AG04450 (cell line): ENCODE data around the gene GPC6. TPM values are rescaled to one million over a fixed set of nuclear protein-coding genes. Genes with fewer than 3 reads are reported as not detected.

Source experiments
- CTCF ChIA-PET: fragments of 300-600, 350-600 bp; formaldehyde crosslinking; extraction: SDS; loops from one replicate; lab custom pipeline; 2022; ENCODE audit warnings: antibody characterized with exemption, inconsistent platforms; lab: Charles Lee
- POLR2A ChIA-PET: fragments of 350-600 bp; formaldehyde crosslinking; extraction: SDS; loops from one replicate; lab custom pipeline; 2021; ENCODE audit warnings: antibody characterized with exemption, inconsistent platforms; lab: Yijun Ruan, JAX
- DNase-seq: peaks from one replicate; pipeline ENCODE4 v3.0.0-alpha.2; 2011; ENCODE audit warnings: low read depth, low spot score
- H3K27ac ChIP-seq: one replicate; pipeline ENCODE4 v1.5.1; 2012; ENCODE audit warnings: low read depth, low read length, control low read depth
- H3K27me3 ChIP-seq: one replicate; pipeline ENCODE4 v1.6.0; 2012; ENCODE audit warnings: low read length; ENCODE audit not compliant: control insufficient read depth, insufficient read depth
- H3K4me3 ChIP-seq: 2 replicates; pipeline ENCODE4 v1.5.1; 2011; ENCODE audit warnings: mild to moderate bottlenecking, low read depth, low read length, control low read depth
- H3K9me3 ChIP-seq: 2 replicates; pipeline ENCODE4 v1.5.1; 2012; ENCODE audit warnings: low read length; ENCODE audit not compliant: control insufficient read depth, insufficient read depth
- polyA plus RNA-seq: library from polyadenylated mRNA; depleted of rRNA; stranded (reverse); fragments of >200 nt; gene quantifications from 2 replicates; pipeline ENCODE4 v1.2.3, GENCODE V29; 2011
- TF ChIP-seq, protein P1 (sequence below): IDR thresholded peaks from 2 replicates; pipeline ENCODE4 v1.5.1; 2011; ENCODE audit warnings: low read depth, low read length, control low read depth, inconsistent platforms

Gene GPC6
- polyA plus RNA-seq, 1 experiment = 40.4 TPM

DNA sequence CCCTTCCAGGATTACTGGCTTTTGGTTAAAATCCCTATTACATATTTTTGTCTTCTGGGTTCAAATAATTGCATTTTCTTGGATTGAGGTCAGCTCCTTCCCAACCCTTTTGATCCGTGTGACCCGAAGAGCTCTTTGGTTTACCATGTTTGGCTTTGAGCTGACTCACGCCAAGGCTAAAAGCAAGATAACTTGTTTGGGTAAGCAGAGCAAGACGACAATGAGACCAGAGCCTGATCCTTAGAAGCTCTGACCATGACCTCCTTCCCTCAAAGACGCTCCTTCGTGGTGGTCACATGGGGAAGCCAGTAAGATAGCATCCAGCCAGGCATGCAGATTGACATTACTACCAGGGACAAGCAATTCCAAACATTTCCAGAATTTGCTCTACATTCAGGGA, 1099.0 kb downstream of the GPC6 start:
- CTCF ChIA-PET = interaction anchor here (0.6 kb wide), 1 partner anchor 394 kb away, joined by 3 read pairs; no protein-coding TSS in a partner anchor
- no peak for DNase-seq
- POLR2A ChIA-PET = no interaction called here
- no peak overlapping the region for H3K27ac ChIP-seq
- TF ChIP-seq, protein P1, sequence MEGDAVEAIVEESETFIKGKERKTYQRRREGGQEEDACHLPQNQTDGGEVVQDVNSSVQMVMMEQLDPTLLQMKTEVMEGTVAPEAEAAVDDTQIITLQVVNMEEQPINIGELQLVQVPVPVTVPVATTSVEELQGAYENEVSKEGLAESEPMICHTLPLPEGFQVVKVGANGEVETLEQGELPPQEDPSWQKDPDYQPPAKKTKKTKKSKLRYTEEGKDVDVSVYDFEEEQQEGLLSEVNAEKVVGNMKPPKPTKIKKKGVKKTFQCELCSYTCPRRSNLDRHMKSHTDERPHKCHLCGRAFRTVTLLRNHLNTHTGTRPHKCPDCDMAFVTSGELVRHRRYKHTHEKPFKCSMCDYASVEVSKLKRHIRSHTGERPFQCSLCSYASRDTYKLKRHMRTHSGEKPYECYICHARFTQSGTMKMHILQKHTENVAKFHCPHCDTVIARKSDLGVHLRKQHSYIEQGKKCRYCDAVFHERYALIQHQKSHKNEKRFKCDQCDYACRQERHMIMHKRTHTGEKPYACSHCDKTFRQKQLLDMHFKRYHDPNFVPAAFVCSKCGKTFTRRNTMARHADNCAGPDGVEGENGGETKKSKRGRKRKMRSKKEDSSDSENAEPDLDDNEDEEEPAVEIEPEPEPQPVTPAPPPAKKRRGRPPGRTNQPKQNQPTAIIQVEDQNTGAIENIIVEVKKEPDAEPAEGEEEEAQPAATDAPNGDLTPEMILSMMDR = no peak
- H3K4me3 ChIP-seq = no peak overlapping the region
- no peaks in the 10 kb centered on the region for H3K27me3 ChIP-seq
- no peaks in the 10 kb centered on the region for H3K9me3 ChIP-seq

DNA sequence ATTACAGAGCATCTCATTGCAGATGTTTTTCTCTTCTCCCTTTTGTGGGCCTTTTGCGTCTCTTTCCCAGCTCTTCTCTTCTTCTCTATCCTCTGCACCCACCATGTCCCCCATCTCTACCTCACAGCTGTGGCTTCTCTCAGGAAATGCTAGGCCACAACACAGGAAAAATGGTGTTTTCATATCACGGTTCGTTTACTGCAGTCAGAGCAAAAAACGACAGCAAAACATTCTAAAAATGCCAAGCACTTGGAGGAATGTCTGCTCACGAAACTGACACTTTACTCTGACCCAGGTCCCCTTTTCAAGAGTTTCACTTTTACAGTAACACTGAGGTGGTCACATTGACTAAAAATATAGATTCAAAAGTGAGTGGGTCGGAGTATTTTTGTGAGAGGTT, 1100.7 kb downstream of the GPC6 start:
- no peak for DNase-seq
- ChIA-PET CTCF (no interaction called here), POLR2A (no interaction called here)
- H3K27ac ChIP-seq = no peak overlapping the region
- no peaks in the 10 kb centered on the region for H3K27me3 ChIP-seq
- no peak overlapping the region for H3K4me3 ChIP-seq
- H3K9me3 ChIP-seq = no peaks in the 10 kb centered on the region
- TF ChIP-seq, protein P1 = no peak

DNA sequence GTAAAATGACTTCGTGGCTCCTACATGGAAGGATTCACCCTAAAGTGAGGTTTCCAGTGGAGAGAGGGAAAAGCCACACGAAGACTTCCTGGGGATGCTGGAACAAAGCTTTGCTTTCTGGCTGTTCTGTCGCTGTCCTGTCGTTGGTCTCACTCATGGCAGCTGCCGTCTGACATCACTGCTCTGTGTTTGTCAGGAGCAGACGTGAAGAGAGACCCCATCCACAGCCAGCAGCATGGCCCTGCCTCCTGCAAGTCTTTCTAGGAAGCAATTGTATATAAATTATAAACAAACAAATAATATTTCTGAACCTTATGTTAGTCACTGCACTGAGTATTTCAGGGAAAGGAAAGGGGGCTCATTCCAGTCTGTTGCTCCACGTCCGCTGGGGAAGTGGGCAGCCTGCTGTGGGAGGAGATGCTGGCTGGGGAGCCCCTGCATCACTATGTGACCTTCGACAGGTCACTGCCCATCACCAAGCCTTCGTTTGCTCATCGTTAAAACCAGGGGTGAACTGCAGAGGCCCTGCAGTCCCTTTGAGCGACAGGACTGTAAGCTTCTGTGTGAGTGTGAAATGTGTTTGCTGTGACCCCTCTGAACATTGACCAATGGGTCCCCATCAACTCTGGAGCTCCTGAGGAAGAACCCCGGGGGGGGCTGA, 1101.9 kb downstream of the GPC6 start:
- H3K4me3 ChIP-seq = no peak overlapping the region
- no peaks in the 10 kb centered on the region for H3K9me3 ChIP-seq
- POLR2A ChIA-PET = no interaction called here
- H3K27me3 ChIP-seq = no peaks in the 10 kb centered on the region
- no peak for DNase-seq
- CTCF ChIA-PET = interaction anchor here (0.8 kb wide), 1 partner anchor 1607 kb away, joined by 4 read pairs; no protein-coding TSS in a partner anchor
- H3K27ac ChIP-seq = peak overlapping the region; percentile 49
- TF ChIP-seq, protein P1 = no peak

DNA sequence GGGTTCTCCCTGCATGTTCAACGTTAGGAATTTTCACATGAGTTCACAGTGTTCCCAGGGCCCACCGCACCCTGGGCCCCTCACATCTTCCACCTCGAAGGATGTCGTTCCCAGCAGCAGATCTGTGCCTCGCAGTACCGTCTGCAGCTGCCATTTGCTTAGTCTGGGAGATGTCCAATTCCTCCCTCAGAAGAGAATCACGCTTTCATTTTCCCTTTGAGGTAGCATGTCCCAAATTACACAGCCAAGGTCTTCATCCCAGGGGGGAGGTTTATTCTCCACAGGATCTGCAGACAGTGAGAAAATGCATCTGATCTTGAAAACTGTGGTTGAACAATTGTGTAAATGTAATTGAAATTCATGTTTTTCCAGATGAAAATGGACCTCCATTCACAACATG, 1102.7 kb downstream of the GPC6 start:
- TF ChIP-seq, protein P1 = no peak
- Histone ChIP-seq H3K27me3 (no peaks in the 10 kb centered on the region), H3K9me3 (no peaks in the 10 kb centered on the region), H3K4me3 (no peak overlapping the region), H3K27ac (peak overlapping the region; percentile 49)
- ChIA-PET CTCF (interaction anchor here (0.8 kb wide), 1 partner anchor 1607 kb away, joined by 4 read pairs; no protein-coding TSS in a partner anchor), POLR2A (no interaction called here)
- DNase-seq = no peak
